Gastroesophageal sphincter (tissue), 3 donors: ENCODE measurements around the gene MADCAM1.

Experiments used
- POLR2A ChIP-seq, 2 donors: fragments of 450-650 bp; IDR thresholded peaks; one replicate each; pipeline ENCODE4 v1.6.1; 2017; ENCODE audit warnings: antibody characterized with exemption in 2 of 2, mild to moderate bottlenecking in 2 of 2, moderate library complexity in 1 of 2
- POLR2AphosphoS5 ChIP-seq: sonication (generic); formaldehyde crosslinking; IDR thresholded peaks from one replicate; pipeline ENCODE4 v1.6.1; 2017; ENCODE audit warnings: antibody characterized with exemption
- TF ChIP-seq, protein P1 (sequence below), 4 experiments: fragments of 200-600 bp in 2 of 4; fragments of 450-650 bp in 2 of 4; sonication (generic) in 1 of 4; IDR thresholded peaks; one replicate each; pipeline ENCODE4 v1.5.1; 2017 to 2019; ENCODE audit warnings: antibody characterized with exemption in 4 of 4, mild to moderate bottlenecking in 2 of 4, moderate library complexity in 2 of 4

DNA sequence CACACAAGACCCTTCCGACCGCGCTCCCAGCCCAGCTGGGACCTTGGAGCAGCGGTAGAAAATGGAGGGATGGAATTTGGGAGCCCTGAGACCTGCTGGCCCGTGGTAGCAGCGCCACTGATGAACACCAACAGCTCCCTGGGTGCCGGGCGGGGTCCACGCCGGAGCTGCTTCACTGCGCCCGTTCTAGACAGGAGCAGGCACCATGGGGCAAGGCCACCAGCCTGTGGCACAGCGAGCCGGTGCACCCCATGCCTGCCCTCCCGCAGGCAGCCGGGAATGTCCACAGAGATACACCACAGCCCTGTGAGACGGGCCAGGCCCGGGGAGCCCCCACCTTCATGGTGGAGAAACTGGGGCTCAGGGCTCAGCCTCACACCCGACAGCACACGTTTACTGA is 25.6 kb upstream of the MADCAM1 start:
- TF ChIP-seq, protein P1, sequence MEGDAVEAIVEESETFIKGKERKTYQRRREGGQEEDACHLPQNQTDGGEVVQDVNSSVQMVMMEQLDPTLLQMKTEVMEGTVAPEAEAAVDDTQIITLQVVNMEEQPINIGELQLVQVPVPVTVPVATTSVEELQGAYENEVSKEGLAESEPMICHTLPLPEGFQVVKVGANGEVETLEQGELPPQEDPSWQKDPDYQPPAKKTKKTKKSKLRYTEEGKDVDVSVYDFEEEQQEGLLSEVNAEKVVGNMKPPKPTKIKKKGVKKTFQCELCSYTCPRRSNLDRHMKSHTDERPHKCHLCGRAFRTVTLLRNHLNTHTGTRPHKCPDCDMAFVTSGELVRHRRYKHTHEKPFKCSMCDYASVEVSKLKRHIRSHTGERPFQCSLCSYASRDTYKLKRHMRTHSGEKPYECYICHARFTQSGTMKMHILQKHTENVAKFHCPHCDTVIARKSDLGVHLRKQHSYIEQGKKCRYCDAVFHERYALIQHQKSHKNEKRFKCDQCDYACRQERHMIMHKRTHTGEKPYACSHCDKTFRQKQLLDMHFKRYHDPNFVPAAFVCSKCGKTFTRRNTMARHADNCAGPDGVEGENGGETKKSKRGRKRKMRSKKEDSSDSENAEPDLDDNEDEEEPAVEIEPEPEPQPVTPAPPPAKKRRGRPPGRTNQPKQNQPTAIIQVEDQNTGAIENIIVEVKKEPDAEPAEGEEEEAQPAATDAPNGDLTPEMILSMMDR (IDR thresholded peaks at IDR 0.05), result no peak
- no peak for TF ChIP-seq POLR2A (IDR thresholded peaks at IDR 0.05)
- no peak for TF ChIP-seq POLR2AphosphoS5
